Measurements from ENCODE around the gene NR3C1.

GRCh38 chr5:143418140-143418866, 14.8 kb upstream of the NR3C1 start:
- TF ChIP-seq CTCF (IDR thresholded peaks at IDR 0.05; ENCODE audit: low read length), result no peak
- TF ChIP-seq EZH2 (optimal IDR thresholded peaks at IDR 0.05; ENCODE audit: low read depth, low read length), result no peak
